HL-60 (cell line): ENCODE measurements around the gene MSI1.

Experiments used
- CTCF ChIP-seq: IDR thresholded peaks from one replicate; pipeline ENCODE4 v1.5.1; 2011; ENCODE audit warnings: low read length, control low read depth, inconsistent platforms; ENCODE audit not compliant: insufficient read depth
- GABPA ChIP-seq: IDR thresholded peaks from 2 replicates; pipeline ENCODE4 v1.6.1; 2012; ENCODE audit warnings: low read depth

GRCh38 chr12:120376934-120377572 is 8.1 kb upstream of the MSI1 start:
- no peak for TF ChIP-seq GABPA
- TF ChIP-seq CTCF, result no peak
